K562 (cell line): ENCODE results near the gene SVIL. TPM values are rescaled to one million over a fixed set of nuclear protein-coding genes. Genes with fewer than 3 reads are reported as not detected.

ENCODE experiments used
- ATAC-seq: fragments of 200-7000 bp; cut with Tn5 transposase; 3 replicates; pipeline ENCODE4 v1.9.1; 2020; ENCODE audit warnings: moderate library complexity
- BruUV-seq: library from RNA; stranded (reverse); fragments of 400-500 nt; replicated peaks from 2 replicates; lab custom pipeline; 2021; lab: Mats Ljungman, UMichigan
- CTCF ChIA-PET: fragments of 300-600 bp; formaldehyde crosslinking; extraction: SDS; loops from one replicate; lab custom pipeline; 2021; ENCODE audit warnings: low intra/inter-chr PET ratio; lab: Yijun Ruan, JAX
- POLR2A ChIA-PET: fragments of 300-600, 350-650 bp; sonication (Branson Sonifier 250); formaldehyde crosslinking; extraction: SDS; loops from one replicate; lab custom pipeline; 2021; ENCODE audit warnings: antibody characterized with exemption, inconsistent platforms; lab: Yijun Ruan, JAX
- DNase-seq, 4 experiments: peaks; one replicate each; pipeline versions ENCODE4 v3.0.0 to v3.0.0-alpha.2; 2011 to 2018; ENCODE audit warnings: low spot score in 3 of 4, mixed read lengths in 3 of 4; ENCODE audit errors: extremely low read depth in 1 of 4
- FAIRE-seq: peaks from 2 replicates; lab custom pipeline; 2011; peaks lifted over from hg19 to GRCh38; lab: Jason Lieb, UNC
- H2AFZ ChIP-seq: 2 replicates; pipeline ENCODE4 v1.6.0; 2011; ENCODE audit warnings: low read depth, low read length, control low read depth, inconsistent platforms
- H3K27ac ChIP-seq: fragments of 200-600 bp; 3 replicates; pipeline ENCODE4 v1.8.0; 2011; ENCODE audit warnings: low read depth, mild to moderate bottlenecking, control low read depth, inconsistent platforms, low read length, moderate library complexity, mixed read lengths; ENCODE audit errors: extremely low read depth
- H3K27me3 ChIP-seq, 2 experiments: fragments of 300-600 bp in 1 of 2; 2 replicates in 1 of 2; 3 replicates in 1 of 2; pipeline versions ENCODE4 v1.6.0 to v1.8.0; 2011; ENCODE audit warnings: inconsistent platforms in 2 of 2, low read length in 2 of 2, mild to moderate bottlenecking in 1 of 2, mixed read lengths in 1 of 2, moderate library complexity in 1 of 2; ENCODE audit not compliant: control insufficient read depth in 2 of 2, insufficient read depth in 2 of 2
- H3K36me3 ChIP-seq: fragments of 300-600 bp; 3 replicates; pipeline ENCODE4 v1.8.0; 2011; ENCODE audit warnings: mild to moderate bottlenecking, low read length, inconsistent platforms; ENCODE audit not compliant: control insufficient read depth, insufficient read depth
- H3K4me1 ChIP-seq, 2 experiments: fragments of 200-600 bp in 1 of 2; replicated peaks in 1 of 2; 2 replicates in 1 of 2; 3 replicates in 1 of 2; pipeline versions ENCODE4 v1.5.1 to v1.8.0; 2011; ENCODE audit warnings: inconsistent platforms in 2 of 2, low read length in 2 of 2, mild to moderate bottlenecking in 1 of 2, mixed read lengths in 1 of 2, moderate library complexity in 1 of 2; ENCODE audit not compliant: control insufficient read depth in 2 of 2, insufficient read depth in 2 of 2
- H3K4me2 ChIP-seq: 2 replicates; pipeline ENCODE4 v1.6.1; 2011; ENCODE audit warnings: low read length, control low read depth, inconsistent platforms, mixed read lengths; ENCODE audit not compliant: insufficient read depth
- H3K4me3 ChIP-seq: fragments of 200-600 bp; sonication (generic), shearing (Covaris generic); 2 replicates; pipeline ENCODE4 v1.5.1; 2016; ENCODE audit warnings: control low read depth, inconsistent platforms
- H3K79me2 ChIP-seq: fragments of 200-600 bp; 3 replicates; pipeline ENCODE4 v1.8.0; 2011; ENCODE audit warnings: low read length, inconsistent platforms; ENCODE audit not compliant: control insufficient read depth, insufficient read depth
- H3K9ac ChIP-seq, 2 experiments: 2 replicates each; pipeline versions ENCODE4 v1.6.0 to v1.6.1; 2011; ENCODE audit warnings: low read depth in 2 of 2, low read length in 2 of 2, control low read depth in 1 of 2, inconsistent platforms in 1 of 2, mild to moderate bottlenecking in 1 of 2, mixed read lengths in 1 of 2; ENCODE audit not compliant: insufficient read depth in 1 of 2
- H3K9me1 ChIP-seq: one replicate; pipeline ENCODE4 v1.6.0; 2011; ENCODE audit warnings: inconsistent platforms, mild to moderate bottlenecking, low read length, moderate library complexity; ENCODE audit not compliant: control insufficient read depth, insufficient read depth
- H3K9me3 ChIP-seq: replicated peaks from 2 replicates; pipeline ENCODE4 v1.5.1; 2011; ENCODE audit warnings: low read depth, low read length, inconsistent platforms; ENCODE audit not compliant: control insufficient read depth, insufficient read depth
- H4K20me1 ChIP-seq: replicated peaks from 2 replicates; pipeline ENCODE4 v1.6.1; 2011; ENCODE audit warnings: low read length, inconsistent platforms, mixed read lengths; ENCODE audit not compliant: control insufficient read depth, insufficient read depth
- CBX5 ChIP-seq: IDR thresholded peaks from 2 replicates; pipeline ENCODE4 v1.6.1; 2014; ENCODE audit warnings: low read depth, borderline replicate concordance
- EP400 ChIP-seq: fragments of 450-650 bp; IDR thresholded peaks from 2 replicates; pipeline ENCODE4 v1.6.1; 2017; ENCODE audit warnings: antibody characterized with exemption, mild to moderate bottlenecking, moderate library complexity
- ETS2 ChIP-seq: IDR thresholded peaks from 2 replicates; pipeline ENCODE4 v1.6.1; 2016; ENCODE audit warnings: borderline replicate concordance, missing genetic modification characterization, mild to moderate bottlenecking, moderate library complexity, missing compliant biosample characterization; ENCODE audit not compliant: poor library complexity, severe bottlenecking
- GTF2E2 ChIP-seq: fragments of 200-800 bp; sonication (Bioruptor generic); IDR thresholded peaks from 2 replicates; pipeline ENCODE4 v1.6.1; 2016; ENCODE audit warnings: missing genetic modification characterization, missing compliant biosample characterization
- HMGXB4 ChIP-seq: sonication (generic); formaldehyde crosslinking; IDR thresholded peaks from 2 replicates; pipeline ENCODE4 v1.8.1; 2023; ENCODE audit warnings: mild to moderate bottlenecking, missing genetic modification reagents
- NCOA4 ChIP-seq: fragments of 450-650 bp; IDR thresholded peaks from 2 replicates; pipeline ENCODE4 v1.6.1; 2018; ENCODE audit warnings: mild to moderate bottlenecking; ENCODE audit not compliant: partially characterized antibody
- NRF1 ChIP-seq, 2 experiments: fragments of 450-650 bp; IDR thresholded peaks in 1 of 2; conservative IDR thresholded peaks in 1 of 2; 2 replicates each; pipeline ENCODE4 v1.6.1; 2014; ENCODE audit warnings: mild to moderate bottlenecking in 2 of 2
- OTX1 ChIP-seq: fragments of 450-650 bp; formaldehyde crosslinking; IDR thresholded peaks from 2 replicates; pipeline ENCODE4 v1.4.0; 2022; ENCODE audit warnings: mild to moderate bottlenecking
- ZNF518B ChIP-seq: fragments of 250-450 bp; sonication (Bioruptor Pico); IDR thresholded peaks from 2 replicates; pipeline ENCODE4 v1.5.0; 2021; ENCODE audit warnings: mild to moderate bottlenecking, moderate library complexity
- WGBS: fragments of 100-300 bp; shearing (Covaris generic); methylation state at CpG from one replicate; pipeline ENCODE4 v1.1.6; 2016; ENCODE audit warnings: low coverage, mixed read lengths; ENCODE audit not compliant: insufficient coverage; ENCODE audit errors: missing lambda C conversion rate; 5-methylcytosine and 5-hydroxymethylcytosine counted together
- in situ Hi-C: fragments of 300-500 bp; cut with MboI; formaldehyde crosslinking; loops from 4 replicates; pipeline ENCODE4 v1.15.0; 2018; ENCODE audit warnings: inconsistent platforms, mixed read lengths
- intact Hi-C: fragments of 100-400 bp; cut with micrococcal nuclease; formaldehyde crosslinking; loops from 2 replicates; pipeline ENCODE4 v1.14.2; 2022
- polyA plus RNA-seq, 8 experiments: library from polyadenylated mRNA; depleted of rRNA in 4 of 8; stranded (reverse) in 5 of 8; unstranded in 3 of 8; fragments of >200 nt; fragmentation: Nextera tagmentation in 2 of 8; fragmentation: Illumina TruSeq in 1 of 8; extraction: Ambion mirVana in 2 of 8; extraction: Trizol in 1 of 8; gene quantifications; 2 replicates each; pipeline versions ENCODE4 v1.2.1 to v1.2.3, GENCODE V29; 2011 to 2014; ENCODE audit warnings: inconsistent platforms in 1 of 8, missing spikeins in 1 of 8
- total RNA-seq, 7 experiments: library from RNA; depleted of rRNA in 6 of 7; stranded (reverse); fragments of >200 nt in 6 of 7; fragmentation: Illumina TruSeq in 2 of 7; extraction: Trizol in 2 of 7; gene quantifications; 2 replicates each; pipeline versions ENCODE4 v1.2.1 to v1.2.3, GENCODE V29; 2011 to 2021; ENCODE audit warnings: low replicate concordance in 1 of 7

The SVIL gene
- total and polyA plus RNA-seq, 9 of the 15 experiments (the other 6 are each of a cell fraction or from before 2014, with no cell fraction given), result under 0.01 to 0.18 (median 0.05) TPM; not detected in 3

- Histone ChIP-seq H3K4me3 (no peak overlapping the region), H2AFZ (no peak overlapping the region), H3K4me2 (no peak overlapping the region), H3K27ac (no peak overlapping the region), H3K4me1 (0 out of 5 replicates have a peak, but pooled peaks cover 0 to 3% of the 10 kb centered on the region in 2 experiments), H3K27me3 (no peaks in the 10 kb centered on the region), H4K20me1 (peaks cover 5% of the 10 kb centered on the region), H3K9ac (no peak overlapping the region), H3K36me3 (no peaks in the 10 kb centered on the region), H3K9me3 (no peaks in the 10 kb centered on the region), H3K79me2 (no peaks in the 10 kb centered on the region), H3K9me1 (no peaks in the 10 kb centered on the region)
- no TSS peak for BruUV-seq
- DNase-seq (no peak), FAIRE-seq (no peak), ATAC-seq (no peak)
- WGBS, result 71% methylated on average over 8 of the region's 8 CpGs
- TF ChIP-seq GTF2E2 (tag) (no peak), EP400 (no peak), CBX5 (no peak), OTX1 (no peak), NCOA4 (no peak), HMGXB4 (CRISPR knock-in tag) (no peak), ETS2 (tag) (no peak), NRF1 (conservative IDR thresholded peaks at IDR 0.05 in 1 of 2, IDR thresholded peaks at IDR 0.05 in 1 of 2) (no peak), ZNF518B (CRISPR knock-in tag) (no peak)
- ChIA-PET POLR2A (no interaction called here), CTCF (no interaction called here)
- in situ Hi-C loops (no loop called here), intact Hi-C loops (no loop called here)
Measured at GRCh38 chr10:29452546-29452945, 182.2 kb downstream of the SVIL start.
